GM23248 (cell line): ENCODE measurements around the gene MTRF1. TPM values are rescaled to one million over a fixed set of nuclear protein-coding genes. Genes with fewer than 3 reads are reported as not detected.
A peak's percentile ranks its signal among the peaks of the same experiment; 100 is the strongest.

ENCODE experiments used
- DNase-seq: peaks from one replicate; pipeline ENCODE4 v3.0.0-alpha.2; 2015
- H2AFZ ChIP-seq: fragments of 200-600 bp; sonication (generic); 2 replicates; pipeline ENCODE4 v1.6.1; 2016; ENCODE audit warnings: antibody characterized with exemption
- H3F3A ChIP-seq: fragments of 200-600 bp; sonication (generic); 2 replicates; pipeline ENCODE4 v1.6.1; 2016; ENCODE audit warnings: mild to moderate bottlenecking, antibody characterized with exemption, mixed run types; ENCODE audit not compliant: insufficient read depth
- H3K27ac ChIP-seq: fragments of 200-600 bp; sonication (generic); 2 replicates; pipeline ENCODE4 v1.5.1; 2016; ENCODE audit warnings: mild to moderate bottlenecking
- H3K27me3 ChIP-seq: fragments of 200-600 bp; sonication (generic); replicated peaks from 2 replicates; pipeline ENCODE4 v1.6.1; 2016; ENCODE audit warnings: mild to moderate bottlenecking; ENCODE audit not compliant: insufficient read depth
- H3K36me3 ChIP-seq: fragments of 200-600 bp; sonication (generic); 2 replicates; pipeline ENCODE4 v1.6.1; 2016; ENCODE audit warnings: low read depth, mild to moderate bottlenecking
- H3K4me1 ChIP-seq: fragments of 200-600 bp; sonication (generic); 2 replicates; pipeline ENCODE4 v1.6.1; 2016; ENCODE audit warnings: mild to moderate bottlenecking; ENCODE audit not compliant: insufficient read depth
- H3K4me2 ChIP-seq: fragments of 200-600 bp; sonication (generic); one replicate; pipeline ENCODE4 v1.6.1; 2016; ENCODE audit warnings: mild to moderate bottlenecking; ENCODE audit not compliant: unreplicated experiment
- H3K4me3 ChIP-seq: fragments of 200-600 bp; sonication (generic); 2 replicates; pipeline ENCODE4 v1.5.1; 2016; ENCODE audit warnings: mild to moderate bottlenecking
- H3K79me2 ChIP-seq: fragments of 200-600 bp; sonication (generic); 2 replicates; pipeline ENCODE4 v1.6.1; 2016; ENCODE audit warnings: mild to moderate bottlenecking; ENCODE audit not compliant: insufficient read depth
- H3K9ac ChIP-seq: fragments of 200-600 bp; sonication (generic); 2 replicates; pipeline ENCODE4 v1.6.1; 2016; ENCODE audit warnings: mild to moderate bottlenecking
- H3K9me2 ChIP-seq: fragments of 200-600 bp; sonication (generic); 2 replicates; pipeline ENCODE4 v1.6.1; 2016; ENCODE audit warnings: mixed run types, mild to moderate bottlenecking, moderate library complexity; ENCODE audit not compliant: insufficient read depth
- H3K9me3 ChIP-seq: fragments of 200-600 bp; sonication (generic); one replicate; pipeline ENCODE4 v1.6.1; 2017; ENCODE audit warnings: low read depth
- H4K20me1 ChIP-seq: fragments of 200-600 bp; sonication (generic); 2 replicates; pipeline ENCODE4 v1.6.0; 2016; ENCODE audit not compliant: insufficient read depth
- EZH2 ChIP-seq: fragments of 200-600 bp; sonication (generic); IDR thresholded peaks from 2 replicates; pipeline ENCODE4 v1.6.1; 2018; ENCODE audit warnings: antibody characterized with exemption, mild to moderate bottlenecking; ENCODE audit not compliant: insufficient read depth, poor library complexity, severe bottlenecking
- EZH2phosphoT487 ChIP-seq: fragments of 200-600 bp; sonication (generic); IDR thresholded peaks from 2 replicates; pipeline ENCODE4 v1.6.1; 2018; ENCODE audit warnings: antibody characterized with exemption, moderate library complexity, mild to moderate bottlenecking, low read depth; ENCODE audit not compliant: insufficient read depth
- WGBS, 2 experiments: methylation state at CpG; one replicate each; pipeline ENCODE4 v1.1.6; 2015 to 2017; ENCODE audit warnings: low lambda C conversion rate in 2 of 2, low coverage in 1 of 2; ENCODE audit errors: missing lambda C conversion rate in 2 of 2; 5-methylcytosine and 5-hydroxymethylcytosine counted together
- in situ Hi-C: fragments of 300-500 bp; cut with MboI; formaldehyde crosslinking; loops from 2 replicates; pipeline ENCODE4 v1.15.0; 2020
- polyA plus RNA-seq: library from polyadenylated mRNA; unstranded; fragments of >200 nt; fragmentation: Nextera tagmentation; extraction: Ambion mirVana; gene quantifications from 2 replicates; pipeline ENCODE4 v1.2.1, GENCODE V29; 2016
- total RNA-seq: library from RNA; depleted of rRNA; stranded (reverse); fragments of >200 nt; shearing (Covaris generic); gene quantifications from 2 replicates; pipeline ENCODE4 v1.2.3, GENCODE V29; 2014

MTRF1 gene
- total and polyA plus RNA-seq, 2 experiments from 2014 or later, result 10.5 to 11.2 TPM

- H3K4me3 ChIP-seq, result no peak overlapping the region
- no peaks in the 10 kb centered on the region for H3K9me3 ChIP-seq
- H3K79me2 ChIP-seq, result no peaks in the 10 kb centered on the region
- H3F3A ChIP-seq, result no peaks in the 10 kb centered on the region
- no peak for TF ChIP-seq EZH2
- TF ChIP-seq EZH2phosphoT487, result no peak
- H4K20me1 ChIP-seq, result no peaks in the 10 kb centered on the region
- no peak overlapping the region for H3K27ac ChIP-seq
- no peak overlapping the region for H3K4me2 ChIP-seq
- H3K9me2 ChIP-seq, result no peaks in the 10 kb centered on the region
- no peak overlapping the region for H3K9ac ChIP-seq
- WGBS, 2 experiments, result 78% methylated on average over 8 of the region's 8 CpGs
- H3K4me1 ChIP-seq, result peaks cover 13% of the 10 kb centered on the region
- in situ Hi-C loops, result no loop called here
- no peaks in the 10 kb centered on the region for H3K36me3 ChIP-seq
- H2AFZ ChIP-seq, result no peak overlapping the region
- no peaks in the 10 kb centered on the region for H3K27me3 ChIP-seq
- no peak for DNase-seq
These were observed 16.3 kb downstream of the MTRF1 start for GRCh38 chr13:41246969-41247680.

- no peak overlapping the region for H3K9ac ChIP-seq
- no peaks in the 10 kb centered on the region for H3K79me2 ChIP-seq
- no peaks in the 10 kb centered on the region for H3F3A ChIP-seq
- no peaks in the 10 kb centered on the region for H3K9me2 ChIP-seq
- in situ Hi-C loops, result no loop called here
- H3K4me2 ChIP-seq, result no peak overlapping the region
- no peaks in the 10 kb centered on the region for H3K9me3 ChIP-seq
- H3K27me3 ChIP-seq, result no peaks in the 10 kb centered on the region
- H3K27ac ChIP-seq, result no peak overlapping the region
- no peaks in the 10 kb centered on the region for H4K20me1 ChIP-seq
- TF ChIP-seq EZH2 (no peak), EZH2phosphoT487 (no peak)
- DNase-seq, result peak; percentile 22
- H3K36me3 ChIP-seq, result no peaks in the 10 kb centered on the region
- H2AFZ ChIP-seq, result peak overlapping the region; percentile 60
- 44 to 51% methylated on average over 3 of the region's 3 CpGs for WGBS, 2 experiments
- H3K4me3 ChIP-seq, result no peak overlapping the region
- peaks cover 13% of the 10 kb centered on the region for H3K4me1 ChIP-seq
These were observed 18.8 kb downstream of the MTRF1 start for GRCh38 chr13:41244556-41244955.

GRCh38 chr13:41241626-41242025, 21.8 kb downstream of the MTRF1 start:
- Histone ChIP-seq H3K9me3 (no peaks in the 10 kb centered on the region), H3K4me3 (no peak overlapping the region), H3K4me2 (no peak overlapping the region), H3K79me2 (no peaks in the 10 kb centered on the region), H2AFZ (no peak overlapping the region), H3K4me1 (peaks cover 13% of the 10 kb centered on the region), H4K20me1 (no peaks in the 10 kb centered on the region), H3F3A (no peaks in the 10 kb centered on the region), H3K9ac (no peak overlapping the region), H3K27ac (no peak overlapping the region), H3K27me3 (no peaks in the 10 kb centered on the region), H3K36me3 (no peaks in the 10 kb centered on the region), H3K9me2 (no peaks in the 10 kb centered on the region)
- DNase-seq, result no peak
- TF ChIP-seq EZH2phosphoT487 (no peak), EZH2 (no peak)
- in situ Hi-C loops, result no loop called here
- 94 to 96% methylated on average over 4 of the region's 4 CpGs for WGBS, 2 experiments

GRCh38 chr13:41236369-41236768, 27.0 kb downstream of the MTRF1 start:
- Histone ChIP-seq H3K79me2 (no peaks in the 10 kb centered on the region), H3K27ac (no peak overlapping the region), H3K36me3 (no peaks in the 10 kb centered on the region), H3K9ac (no peak overlapping the region), H3K9me2 (no peaks in the 10 kb centered on the region), H3F3A (no peaks in the 10 kb centered on the region), H3K4me3 (no peak overlapping the region), H4K20me1 (no peaks in the 10 kb centered on the region), H3K27me3 (no peaks in the 10 kb centered on the region), H3K9me3 (no peaks in the 10 kb centered on the region), H2AFZ (no peak overlapping the region), H3K4me2 (no peak overlapping the region), H3K4me1 (no peaks in the 10 kb centered on the region)
- WGBS, 2 experiments, result 96 to 100% methylated on average over 1 of the region's 1 CpG
- no peak for DNase-seq
- in situ Hi-C loops, result no loop called here
- TF ChIP-seq EZH2phosphoT487 (no peak), EZH2 (no peak)
